Measurements from ENCODE around the gene CENPX. TPM values are rescaled to one million over a fixed set of nuclear protein-coding genes. Genes with fewer than 3 reads are reported as not detected.

Gene CENPX
- total RNA-seq, 2 donors from 2014 or later = 36.5 to 47.6 TPM

- DNase-seq (ENCODE audit: low spot score) = no peak
- peaks cover 0 to 38% of the 10 kb centered on the region in 2 donors for H3K4me1 ChIP-seq
- no peak overlapping the region for H3K27ac ChIP-seq
- no peaks in the 10 kb centered on the region for H3K36me3 ChIP-seq
- H3K4me3 ChIP-seq = no peak overlapping the region
- H3K27me3 ChIP-seq = no peaks in the 10 kb centered on the region
- no peaks in the 10 kb centered on the region for H3K9me3 ChIP-seq
- TF ChIP-seq, protein P1, sequence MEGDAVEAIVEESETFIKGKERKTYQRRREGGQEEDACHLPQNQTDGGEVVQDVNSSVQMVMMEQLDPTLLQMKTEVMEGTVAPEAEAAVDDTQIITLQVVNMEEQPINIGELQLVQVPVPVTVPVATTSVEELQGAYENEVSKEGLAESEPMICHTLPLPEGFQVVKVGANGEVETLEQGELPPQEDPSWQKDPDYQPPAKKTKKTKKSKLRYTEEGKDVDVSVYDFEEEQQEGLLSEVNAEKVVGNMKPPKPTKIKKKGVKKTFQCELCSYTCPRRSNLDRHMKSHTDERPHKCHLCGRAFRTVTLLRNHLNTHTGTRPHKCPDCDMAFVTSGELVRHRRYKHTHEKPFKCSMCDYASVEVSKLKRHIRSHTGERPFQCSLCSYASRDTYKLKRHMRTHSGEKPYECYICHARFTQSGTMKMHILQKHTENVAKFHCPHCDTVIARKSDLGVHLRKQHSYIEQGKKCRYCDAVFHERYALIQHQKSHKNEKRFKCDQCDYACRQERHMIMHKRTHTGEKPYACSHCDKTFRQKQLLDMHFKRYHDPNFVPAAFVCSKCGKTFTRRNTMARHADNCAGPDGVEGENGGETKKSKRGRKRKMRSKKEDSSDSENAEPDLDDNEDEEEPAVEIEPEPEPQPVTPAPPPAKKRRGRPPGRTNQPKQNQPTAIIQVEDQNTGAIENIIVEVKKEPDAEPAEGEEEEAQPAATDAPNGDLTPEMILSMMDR (IDR thresholded peaks at IDR 0.05) = no peak
These were observed 11.8 kb upstream of the CENPX start for GRCh38 chr17:82034371-82035011.

GRCh38 chr17:82033359-82034085 is 10.8 kb upstream of the CENPX start:
- H3K9me3 ChIP-seq = no peaks in the 10 kb centered on the region
- DNase-seq (ENCODE audit: low spot score) = no peak
- TF ChIP-seq, protein P1 (IDR thresholded peaks at IDR 0.05) = no peak
- H3K27ac ChIP-seq = no peak overlapping the region
- H3K27me3 ChIP-seq = no peaks in the 10 kb centered on the region
- no peaks in the 10 kb centered on the region for H3K36me3 ChIP-seq
- peaks cover 0 to 38% of the 10 kb centered on the region in 2 donors for H3K4me1 ChIP-seq
- H3K4me3 ChIP-seq = no peak overlapping the region

- Histone ChIP-seq H3K36me3 (no peaks in the 10 kb centered on the region), H3K4me1 (peaks cover 0 to 34% of the 10 kb centered on the region in 2 donors), H3K27ac (no peak overlapping the region), H3K4me3 (peak overlapping the region; percentile 26 to 41), H3K27me3 (no peaks in the 10 kb centered on the region), H3K9me3 (no peaks in the 10 kb centered on the region)
- no peak for DNase-seq (ENCODE audit: low spot score)
- TF ChIP-seq, protein P1 (IDR thresholded peaks at IDR 0.05) = no peak
These were observed 9.4 kb upstream of the CENPX start for GRCh38 chr17:82031885-82032627.

DNA sequence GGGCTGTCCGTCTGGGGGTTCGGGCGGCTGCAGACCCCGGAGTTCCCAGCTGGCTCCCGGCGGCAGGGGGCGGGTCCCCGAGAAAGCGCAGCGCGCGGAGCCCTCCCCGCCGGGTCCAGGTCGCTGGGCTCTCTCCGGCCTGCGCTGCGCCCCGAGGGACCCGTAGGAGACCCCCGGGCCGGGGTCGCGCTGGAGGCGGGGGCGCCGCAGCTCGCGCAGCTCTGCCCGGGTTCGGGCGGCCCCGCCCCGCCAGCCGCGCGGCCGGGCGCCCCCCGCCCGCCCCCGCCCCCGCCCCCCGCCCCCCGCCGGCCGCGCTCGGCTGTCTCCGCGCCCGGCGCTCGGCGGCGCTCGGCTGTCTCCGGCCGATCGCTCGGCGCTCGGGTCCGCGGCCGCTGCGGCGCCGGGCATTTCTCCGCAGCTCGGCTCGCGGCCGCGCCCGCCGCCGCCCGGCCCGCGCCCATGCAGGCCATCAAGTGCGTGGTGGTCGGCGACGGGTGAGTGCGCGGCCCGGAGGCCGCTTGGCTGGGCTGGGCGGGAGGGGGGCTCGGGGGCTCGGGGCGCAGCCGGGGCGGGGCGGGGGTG is 8.7 kb upstream of the CENPX start, which contains the start of gene RAC3:
TSS of gene RAC3 (plus strand) at position 376 of the 582 bp plus-strand sequence. CDS start at position 460, 84 bp downstream.
- DNase-seq (ENCODE audit: low spot score) = no peak
- H3K4me3 ChIP-seq = peak within 1 kb of the TSS; percentile 42 to 57
- H3K27me3 ChIP-seq = no peaks in the 10 kb centered on the region
- H3K36me3 ChIP-seq = no peaks in the 10 kb centered on the region
- TF ChIP-seq, protein P1 (IDR thresholded peaks at IDR 0.05) = no peak
- peaks cover 0 to 27% of the 10 kb centered on the region in 2 donors for H3K4me1 ChIP-seq
- no peak within 1 kb of the TSS for H3K27ac ChIP-seq
- no peaks in the 10 kb centered on the region for H3K9me3 ChIP-seq

- Histone ChIP-seq H3K4me1 (peaks cover 0 to 21% of the 10 kb centered on the region in 2 donors), H3K27me3 (no peaks in the 10 kb centered on the region), H3K27ac (no peak overlapping the region), H3K9me3 (no peaks in the 10 kb centered on the region), H3K4me3 (peak overlapping the region; percentile 42 to 57), H3K36me3 (no peaks in the 10 kb centered on the region)
- TF ChIP-seq, protein P1 (IDR thresholded peaks at IDR 0.05) = peak; percentile 86 to 97
- DNase-seq (ENCODE audit: low spot score) = peak; percentile 78
These were observed 8.0 kb upstream of the CENPX start for GRCh38 chr17:82030470-82031302.
